Astrocyte of the cerebellum (primary cell): ENCODE results near the gene ZNF316.

ENCODE experiments used
- DNase-seq: peaks from one replicate; pipeline ENCODE4 v3.0.0-alpha.2; 2011; ENCODE audit warnings: low read depth
- H3K4me3 ChIP-seq: 2 replicates; pipeline ENCODE4 v1.5.1; 2011; ENCODE audit warnings: mild to moderate bottlenecking, low read depth, low read length, moderate library complexity
- in situ Hi-C: cut with HindIII; loops from 2 replicates; pipeline ENCODE4 v1.10.0; 2017; ENCODE audit warnings: low sequenced_read_pairs
- TF ChIP-seq, protein P1 (sequence below): IDR thresholded peaks from 2 replicates; pipeline ENCODE4 v1.5.1; 2012; ENCODE audit warnings: low read length, low read depth, moderate library complexity, mild to moderate bottlenecking; ENCODE audit errors: missing control alignments

Gene ZNF316

GRCh38 chr7:6647080-6647479, 10.0 kb downstream of the ZNF316 start:
- no peak overlapping the region for H3K4me3 ChIP-seq
- TF ChIP-seq, protein P1, sequence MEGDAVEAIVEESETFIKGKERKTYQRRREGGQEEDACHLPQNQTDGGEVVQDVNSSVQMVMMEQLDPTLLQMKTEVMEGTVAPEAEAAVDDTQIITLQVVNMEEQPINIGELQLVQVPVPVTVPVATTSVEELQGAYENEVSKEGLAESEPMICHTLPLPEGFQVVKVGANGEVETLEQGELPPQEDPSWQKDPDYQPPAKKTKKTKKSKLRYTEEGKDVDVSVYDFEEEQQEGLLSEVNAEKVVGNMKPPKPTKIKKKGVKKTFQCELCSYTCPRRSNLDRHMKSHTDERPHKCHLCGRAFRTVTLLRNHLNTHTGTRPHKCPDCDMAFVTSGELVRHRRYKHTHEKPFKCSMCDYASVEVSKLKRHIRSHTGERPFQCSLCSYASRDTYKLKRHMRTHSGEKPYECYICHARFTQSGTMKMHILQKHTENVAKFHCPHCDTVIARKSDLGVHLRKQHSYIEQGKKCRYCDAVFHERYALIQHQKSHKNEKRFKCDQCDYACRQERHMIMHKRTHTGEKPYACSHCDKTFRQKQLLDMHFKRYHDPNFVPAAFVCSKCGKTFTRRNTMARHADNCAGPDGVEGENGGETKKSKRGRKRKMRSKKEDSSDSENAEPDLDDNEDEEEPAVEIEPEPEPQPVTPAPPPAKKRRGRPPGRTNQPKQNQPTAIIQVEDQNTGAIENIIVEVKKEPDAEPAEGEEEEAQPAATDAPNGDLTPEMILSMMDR, result no peak
- DNase-seq, result no peak
- in situ Hi-C loops, result no loop called here

DNA sequence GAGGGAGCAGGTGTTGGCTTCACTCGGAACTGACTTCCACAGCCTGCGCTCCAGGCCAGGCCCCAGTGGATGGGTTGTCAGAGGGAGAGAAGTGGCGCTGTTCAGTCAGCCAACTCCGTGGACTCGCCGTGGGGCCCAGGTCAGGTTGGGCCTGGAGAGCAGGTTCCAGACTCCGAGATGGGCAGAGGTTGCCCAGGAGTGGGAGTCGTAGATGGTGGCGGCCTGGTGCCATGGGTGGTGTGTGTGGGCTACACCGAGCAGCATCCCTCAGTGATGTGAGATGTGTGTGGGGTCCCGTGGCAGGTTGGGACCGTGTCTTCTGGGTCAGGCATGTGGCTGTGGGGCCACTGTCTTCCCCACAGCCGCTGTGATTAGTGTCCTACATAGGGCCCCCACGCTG, 10.4 kb downstream of the ZNF316 start:
- no peak for DNase-seq
- H3K4me3 ChIP-seq, result no peak overlapping the region
- TF ChIP-seq, protein P1, result no peak
- in situ Hi-C loops, result no loop called here

GRCh38 chr7:6648066-6648814, 11.1 kb downstream of the ZNF316 start:
- H3K4me3 ChIP-seq, result no peak overlapping the region
- TF ChIP-seq, protein P1, result no peak
- in situ Hi-C loops, result no loop called here
- DNase-seq, result no peak

DNA sequence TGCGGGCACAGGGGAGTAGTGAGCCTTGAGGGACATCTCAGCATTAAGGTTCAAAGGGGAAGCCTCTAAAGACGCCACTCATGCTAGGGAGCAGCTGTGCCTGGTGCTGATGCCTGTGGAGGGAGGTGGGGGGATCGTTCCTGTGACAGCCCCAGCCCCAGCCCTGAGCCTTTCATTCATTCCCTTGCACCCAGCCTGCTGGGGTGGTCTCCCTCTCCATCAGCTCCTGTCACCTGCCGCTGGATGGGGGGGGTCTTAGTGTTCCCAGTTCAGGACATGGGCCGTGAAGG, 11.6 kb downstream of the ZNF316 start:
- in situ Hi-C loops, result no loop called here
- TF ChIP-seq, protein P1, result no peak
- H3K4me3 ChIP-seq, result no peak overlapping the region
- DNase-seq, result no peak

DNA sequence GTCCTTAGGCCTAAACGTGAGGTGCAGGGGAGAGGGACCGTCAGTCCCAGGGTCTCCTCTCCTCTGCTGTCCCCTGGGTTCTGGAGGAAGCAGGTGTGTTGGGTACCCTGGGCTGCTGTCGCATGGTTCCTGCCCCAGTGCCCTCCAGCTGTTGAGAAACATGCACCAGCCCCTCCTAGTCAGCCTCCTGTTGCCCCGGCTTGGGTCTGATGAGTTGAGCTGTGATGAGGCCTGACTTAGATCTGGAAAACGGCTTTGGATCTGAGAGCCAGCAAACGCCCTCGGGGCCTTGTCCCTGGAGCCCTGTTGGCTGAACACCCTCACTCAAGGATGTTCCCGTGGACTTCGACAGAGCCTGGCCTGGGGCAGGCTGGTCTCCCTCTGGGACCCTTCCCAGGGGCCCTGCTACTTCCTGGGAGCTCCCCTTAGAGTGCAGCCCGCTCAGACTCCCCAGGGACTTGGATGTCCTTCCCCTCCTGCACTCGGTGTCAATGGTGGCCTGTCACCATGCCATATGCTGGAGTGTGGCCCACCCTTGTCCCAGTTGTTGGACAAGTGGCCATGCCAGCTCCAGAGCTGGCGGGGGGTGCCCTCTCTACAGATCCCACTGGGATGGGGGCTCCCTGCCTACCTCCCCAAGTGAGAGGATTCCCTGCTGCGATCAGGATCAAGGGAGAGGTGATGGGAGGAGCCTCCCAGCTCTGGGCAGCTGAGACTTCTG, 12.3 kb downstream of the ZNF316 start:
- DNase-seq, result no peak
- in situ Hi-C loops, result no loop called here
- TF ChIP-seq, protein P1, result no peak
- no peak overlapping the region for H3K4me3 ChIP-seq

- in situ Hi-C loops, result no loop called here
- TF ChIP-seq, protein P1, result no peak
- DNase-seq, result no peak
- no peak overlapping the region for H3K4me3 ChIP-seq
Measured at GRCh38 chr7:6650086-6650485, 13.0 kb downstream of the ZNF316 start.
